ENCODE measurements around the gene PRSS50.
"Not testable (repeated sequence)": the region's sequence is repeated elsewhere in the genome, so short reads cannot be mapped to it uniquely, and the experiment has no call there.

The PRSS50 gene

GRCh38 chr3:46717447-46718231 lies at the start of gene PRSS50:
Gene PRSS50, minus strand, starts transcription at chr3:46717869. Its CDS starts 45 bp downstream, at chr3:46717824.
- peak; percentile 33 for DNase-seq

- DNase-seq: no peak
Observed at GRCh38 chr3:46764206-46764605, 46.5 kb upstream of the PRSS50 start.

- DNase-seq: no peak
Observed at GRCh38 chr3:46763178-46763577, 45.5 kb upstream of the PRSS50 start.

- DNase-seq: no peak
Observed at GRCh38 chr3:46759239-46760167, 41.8 kb upstream of the PRSS50 start.

GRCh38 chr3:46756642-46757041 lies 39.0 kb upstream of the PRSS50 start:
- DNase-seq: no peak

- no peak for DNase-seq
Observed at GRCh38 chr3:46755646-46756045, 38.0 kb upstream of the PRSS50 start.

- not testable (repeated sequence) for DNase-seq
Observed at GRCh38 chr3:46753127-46753526, 35.5 kb upstream of the PRSS50 start.

- DNase-seq: no peak
Observed at GRCh38 chr3:46750555-46751038, 32.9 kb upstream of the PRSS50 start.

- DNase-seq: no peak
Observed at GRCh38 chr3:46749129-46749528, 31.5 kb upstream of the PRSS50 start.

GRCh38 chr3:46748170-46748569 lies 30.5 kb upstream of the PRSS50 start:
- DNase-seq: no peak

- no peak for DNase-seq
Observed at GRCh38 chr3:46746711-46747110, 29.0 kb upstream of the PRSS50 start.

GRCh38 chr3:46742992-46743585 lies 25.4 kb upstream of the PRSS50 start:
- DNase-seq: no peak

- not testable (repeated sequence) for DNase-seq
Observed at GRCh38 chr3:46739565-46739964, 21.9 kb upstream of the PRSS50 start.

- no peak for DNase-seq
Observed at GRCh38 chr3:46737329-46737731, 19.7 kb upstream of the PRSS50 start.

GRCh38 chr3:46736006-46736872 lies 18.6 kb upstream of the PRSS50 start:
- no peak for DNase-seq

- DNase-seq: no peak
Observed at GRCh38 chr3:46734773-46735172, 17.1 kb upstream of the PRSS50 start.

- no peak for DNase-seq
Observed at GRCh38 chr3:46733026-46733800, 15.5 kb upstream of the PRSS50 start.

- DNase-seq: no peak
Observed at GRCh38 chr3:46731795-46732194, 14.1 kb upstream of the PRSS50 start.

- no peak for DNase-seq
Observed at GRCh38 chr3:46730819-46731218, 13.2 kb upstream of the PRSS50 start.

- no peak for DNase-seq
Observed at GRCh38 chr3:46729038-46729437, 11.4 kb upstream of the PRSS50 start.

- no peak for DNase-seq
Observed at GRCh38 chr3:46725621-46726314, 8.1 kb upstream of the PRSS50 start.

Data from activated CD4-positive, CD25-positive, alpha-beta regulatory T cell treated with anti-CD3 and anti-CD28 coated beads, Interleukin-2, amount 50 U/mL, for 72 hours (primary cell).